GM12872 (cell line): Measurements from ENCODE around the gene PRPSAP1.

ENCODE experiments used
- CTCF ChIP-seq: IDR thresholded peaks from 3 replicates; pipeline ENCODE4 v1.5.1; 2011; ENCODE audit warnings: low read depth, mild to moderate bottlenecking, low read length, moderate library complexity; ENCODE audit not compliant: insufficient read depth

The PRPSAP1 gene

GRCh38 chr17:76265624-76266243, 88.0 kb downstream of the PRPSAP1 start:
- no peak for TF ChIP-seq CTCF

- no peak for TF ChIP-seq CTCF
Measured at GRCh38 chr17:76264755-76265623, 88.7 kb downstream of the PRPSAP1 start, which contains the start of gene UBALD2. UBALD2 (plus strand) TSS chr17:76265348; CDS start chr17:76265506, 158 bp downstream.

DNA sequence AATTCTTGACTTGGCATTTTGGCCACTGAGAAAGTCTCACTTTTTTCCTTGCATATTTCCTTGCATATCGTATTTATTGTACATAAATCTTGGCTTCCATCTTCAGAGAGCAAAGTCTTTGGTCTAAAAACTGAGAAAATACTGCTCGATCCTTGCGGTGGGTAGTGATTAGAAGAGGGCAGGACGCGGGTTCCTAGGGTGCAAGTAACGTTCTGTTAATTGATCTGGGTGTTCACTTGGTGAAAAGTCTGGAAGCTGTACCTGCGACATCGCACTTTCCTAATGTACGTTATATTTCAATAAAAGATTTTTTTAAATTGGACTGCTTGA, 89.3 kb downstream of the PRPSAP1 start:
- no peak for TF ChIP-seq CTCF

DNA sequence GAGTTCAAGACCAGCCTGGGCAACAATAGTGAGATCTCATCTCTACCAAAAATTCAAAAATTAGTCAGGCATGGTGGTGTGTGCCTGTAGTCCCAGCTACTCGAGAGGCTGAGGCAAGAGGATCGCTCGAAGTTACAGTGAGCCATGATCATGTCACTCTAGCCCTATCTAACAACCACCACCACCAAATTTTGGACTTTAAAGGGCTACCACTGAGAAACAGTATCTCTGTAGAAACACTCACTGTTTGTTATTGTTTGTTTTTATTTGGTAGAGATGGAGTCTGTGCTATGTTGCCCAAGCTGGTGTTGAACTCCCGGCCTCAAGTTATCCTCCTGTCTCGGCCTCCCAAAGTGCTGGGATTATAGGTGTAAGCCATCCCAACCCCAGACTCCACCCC, 89.8 kb downstream of the PRPSAP1 start:
- TF ChIP-seq CTCF = no peak

DNA sequence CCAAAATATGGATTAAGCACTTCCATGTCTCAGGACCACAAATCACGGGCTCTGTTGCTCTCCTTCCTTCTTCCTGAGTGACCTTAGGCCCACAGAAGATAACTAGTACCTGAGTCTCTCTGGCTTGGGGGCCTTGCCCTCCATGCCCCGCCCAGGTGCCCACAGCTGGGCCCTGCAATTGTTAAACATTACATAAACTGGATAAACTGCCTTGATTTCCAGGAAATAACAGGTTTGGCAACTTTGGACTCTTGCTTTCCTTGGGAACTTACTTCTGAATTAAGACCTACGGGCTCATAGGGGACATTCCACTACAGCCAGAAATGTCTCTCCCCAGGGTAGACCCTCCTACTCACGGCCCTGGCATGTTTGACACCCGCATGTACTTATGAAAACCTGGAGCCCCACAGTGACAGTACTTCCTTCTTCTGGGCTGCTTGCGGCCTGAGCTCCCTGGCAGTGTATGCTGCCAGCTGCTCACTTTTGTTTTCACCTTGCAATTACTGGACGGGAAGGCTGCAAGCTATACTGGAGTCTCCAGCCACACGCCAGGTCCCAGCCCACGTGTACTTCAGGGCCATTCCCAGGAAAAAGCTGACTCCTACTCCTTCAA, 90.9 kb downstream of the PRPSAP1 start:
- TF ChIP-seq CTCF = no peak

DNA sequence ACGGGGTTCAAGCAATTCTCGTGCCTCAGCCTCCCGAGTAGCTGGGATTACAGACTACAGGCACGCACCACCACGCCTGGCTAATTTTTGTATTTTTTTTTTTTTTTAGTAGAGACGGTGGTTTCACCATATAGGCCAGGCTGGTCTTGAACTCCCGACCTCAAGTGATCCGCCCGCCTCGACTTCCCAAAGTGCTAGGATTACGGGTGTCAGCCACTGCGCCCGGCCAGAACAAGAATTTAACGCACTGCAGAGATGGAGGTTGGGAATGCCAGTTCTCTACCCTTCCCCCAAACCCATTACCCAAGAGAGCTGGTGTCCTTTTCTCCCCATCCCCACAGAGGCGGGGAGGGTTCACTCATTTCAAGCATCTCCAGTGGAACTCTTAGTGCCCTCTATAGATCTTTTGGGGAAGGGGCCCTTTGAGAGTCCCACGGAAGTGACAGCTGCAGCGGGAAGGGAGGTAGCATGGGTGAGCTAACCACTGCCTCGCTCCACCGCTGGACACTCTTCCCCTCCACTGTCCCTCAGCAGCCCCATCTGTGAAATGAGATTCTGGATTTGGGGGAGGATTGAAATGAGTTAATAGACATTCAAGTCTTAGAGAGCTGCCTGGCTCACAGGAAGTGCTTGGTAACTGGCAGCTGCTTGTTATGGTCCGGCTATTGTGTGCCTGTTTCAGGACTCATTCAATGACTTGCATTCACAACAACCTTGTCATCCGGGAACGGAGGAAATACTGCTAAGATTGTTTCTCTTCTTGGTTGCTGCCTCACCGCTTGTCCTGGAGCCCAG, 92.1 kb downstream of the PRPSAP1 start:
- peak; percentile 35; the same call in 2 of the 3 replicates for TF ChIP-seq CTCF

DNA sequence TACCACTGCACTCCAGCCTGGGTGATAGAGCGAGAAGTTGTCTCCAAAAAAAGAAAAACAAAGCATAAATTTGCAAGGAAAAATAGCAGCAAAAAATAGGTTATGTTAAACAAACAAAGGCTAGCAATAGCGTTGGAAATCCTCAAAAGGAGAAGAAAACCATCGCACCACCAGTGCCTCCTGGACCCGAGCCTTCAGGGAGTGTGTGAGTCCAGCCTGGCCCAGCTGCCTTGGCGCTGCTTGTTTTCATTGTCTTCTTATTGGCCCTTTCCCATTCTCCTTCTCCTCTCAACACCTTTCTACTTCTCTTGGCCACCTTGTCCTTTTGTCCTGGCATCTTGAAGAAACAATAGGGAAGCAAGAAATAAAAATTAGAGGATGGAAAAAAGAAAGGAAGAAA, 93.0 kb downstream of the PRPSAP1 start:
- no peak for TF ChIP-seq CTCF
